Measurements from ENCODE around the gene RPL13.

Gene RPL13

DNA sequence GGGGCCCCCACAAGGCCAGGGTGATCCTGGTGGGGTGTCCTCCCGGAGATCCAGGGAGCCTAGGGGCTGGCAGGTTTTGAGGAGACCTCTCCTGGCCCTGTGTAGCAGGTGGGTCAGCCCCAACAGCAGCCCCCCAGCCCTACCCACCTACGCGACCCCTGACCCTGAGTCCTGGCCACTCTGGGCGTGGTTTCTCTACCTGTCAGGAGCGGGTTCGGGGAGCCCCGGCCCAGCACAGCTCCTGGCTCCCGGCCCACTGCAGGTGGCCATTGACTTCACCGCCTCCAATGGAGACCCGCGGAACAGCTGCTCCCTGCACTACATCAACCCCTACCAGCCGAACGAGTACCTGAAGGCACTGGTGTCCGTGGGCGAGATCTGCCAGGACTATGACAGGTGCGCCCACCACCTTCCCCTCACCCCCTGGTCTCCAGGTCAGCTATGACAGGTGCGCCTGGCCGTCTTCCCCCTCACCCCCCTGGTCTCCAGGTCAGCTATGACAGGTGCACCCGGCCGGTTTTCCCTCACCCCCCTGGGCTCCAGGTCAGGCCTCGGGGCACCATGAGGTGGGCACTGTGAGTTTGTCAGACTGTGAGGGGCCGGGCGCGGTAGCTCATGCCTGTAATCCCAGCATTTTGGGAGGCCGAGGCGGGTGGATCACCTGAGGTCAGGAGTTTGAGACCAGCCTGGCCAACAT, 28.1 kb downstream of the RPL13 start:
- no peak overlapping the region for H3K4me3 ChIP-seq (ENCODE audit: low read length)
- no peak for DNase-seq (ENCODE audit: low read depth, low spot score)

DNA sequence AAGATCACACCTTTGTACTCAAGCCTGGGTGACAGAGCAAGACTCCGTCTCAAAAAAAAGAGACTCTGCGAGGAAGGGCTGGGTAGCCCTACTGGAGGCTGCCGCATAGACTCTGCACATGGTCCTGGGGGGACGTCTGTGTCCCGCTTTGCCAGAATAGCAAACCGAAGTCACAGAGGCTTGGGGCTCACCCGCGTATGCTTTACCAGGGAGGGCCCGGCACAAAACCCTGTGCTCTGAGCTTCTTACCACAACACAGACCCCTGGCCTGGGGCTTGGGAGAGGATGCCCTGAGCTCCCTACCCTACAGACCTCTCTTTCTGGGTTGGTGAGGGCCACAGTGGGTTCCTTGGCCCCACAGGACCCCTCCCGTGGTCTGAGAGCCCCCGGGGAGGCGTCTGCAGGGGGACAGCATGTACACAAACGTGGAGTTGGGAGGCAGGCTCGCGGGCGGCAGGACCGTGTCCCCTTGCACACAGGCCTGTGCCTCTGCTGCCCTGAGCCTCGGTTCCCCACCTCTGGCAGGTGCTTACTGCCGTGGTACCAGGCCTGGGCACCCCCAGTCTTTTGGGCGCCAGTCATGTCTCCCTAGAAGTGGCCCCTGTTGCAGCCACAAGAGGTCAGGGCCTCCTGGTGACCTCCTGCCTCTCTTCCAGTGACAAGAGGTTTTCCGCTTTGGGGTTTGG, 28.9 kb downstream of the RPL13 start:
- H3K4me3 ChIP-seq (ENCODE audit: low read length): no peak overlapping the region
- DNase-seq (ENCODE audit: low read depth, low spot score): no peak

DNA sequence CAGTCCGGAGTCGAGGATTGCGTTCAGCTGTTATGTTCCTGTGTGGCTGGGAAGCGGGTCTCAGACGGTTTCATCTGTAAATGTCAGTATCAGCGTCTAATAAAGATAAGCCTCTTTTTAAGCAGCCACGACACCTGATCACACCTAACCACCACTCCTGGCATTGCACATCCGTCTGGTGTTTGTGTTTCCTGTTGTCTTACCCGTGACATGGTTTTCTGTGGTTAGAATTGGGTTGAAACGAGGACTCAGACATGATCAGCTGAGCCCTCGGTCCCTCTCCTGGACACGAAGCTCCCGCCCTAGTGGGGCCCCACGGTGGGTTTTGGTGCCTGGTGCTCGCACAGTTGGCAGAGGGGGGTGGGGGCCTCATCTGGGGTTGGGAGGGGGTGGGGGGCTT, 33.4 kb downstream of the RPL13 start:
- no peak overlapping the region for H3K4me3 ChIP-seq (ENCODE audit: low read length)
- peak; percentile 84 for DNase-seq (ENCODE audit: low read depth, low spot score)

DNA sequence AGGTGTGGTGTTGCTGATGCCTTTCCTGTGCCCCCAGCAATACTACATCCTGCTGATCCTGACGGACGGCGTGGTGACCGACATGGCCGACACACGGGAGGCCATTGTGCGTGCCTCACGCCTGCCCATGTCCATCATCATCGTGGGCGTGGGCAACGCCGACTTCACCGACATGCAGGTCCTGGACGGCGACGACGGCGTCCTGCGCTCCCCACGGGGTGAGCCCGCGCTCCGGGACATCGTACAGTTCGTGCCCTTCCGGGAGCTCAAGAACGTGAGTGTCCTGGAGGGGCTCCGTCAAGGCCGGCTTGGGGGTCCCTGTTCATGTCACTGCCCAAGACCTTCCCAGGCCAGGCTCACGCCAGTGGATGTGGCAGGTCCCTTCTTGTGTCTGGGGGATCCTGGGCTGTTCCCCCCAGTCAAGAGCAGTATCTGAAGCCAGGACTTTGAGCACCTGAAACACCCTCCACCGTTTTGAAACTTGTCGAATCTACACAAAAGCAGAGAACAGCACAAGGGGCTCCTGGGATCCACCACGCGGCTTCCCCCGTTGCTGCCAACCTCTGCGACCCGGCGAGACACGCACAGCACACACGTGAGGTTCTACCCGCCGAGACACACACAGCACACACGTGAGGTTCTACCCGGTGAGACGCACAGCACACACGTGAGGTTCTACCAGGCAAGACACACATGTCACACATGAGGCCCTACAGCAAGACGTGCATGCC, 35.0 kb downstream of the RPL13 start:
- DNase-seq (ENCODE audit: low read depth, low spot score): no peak
- H3K4me3 ChIP-seq (ENCODE audit: low read length): no peak overlapping the region

DNA sequence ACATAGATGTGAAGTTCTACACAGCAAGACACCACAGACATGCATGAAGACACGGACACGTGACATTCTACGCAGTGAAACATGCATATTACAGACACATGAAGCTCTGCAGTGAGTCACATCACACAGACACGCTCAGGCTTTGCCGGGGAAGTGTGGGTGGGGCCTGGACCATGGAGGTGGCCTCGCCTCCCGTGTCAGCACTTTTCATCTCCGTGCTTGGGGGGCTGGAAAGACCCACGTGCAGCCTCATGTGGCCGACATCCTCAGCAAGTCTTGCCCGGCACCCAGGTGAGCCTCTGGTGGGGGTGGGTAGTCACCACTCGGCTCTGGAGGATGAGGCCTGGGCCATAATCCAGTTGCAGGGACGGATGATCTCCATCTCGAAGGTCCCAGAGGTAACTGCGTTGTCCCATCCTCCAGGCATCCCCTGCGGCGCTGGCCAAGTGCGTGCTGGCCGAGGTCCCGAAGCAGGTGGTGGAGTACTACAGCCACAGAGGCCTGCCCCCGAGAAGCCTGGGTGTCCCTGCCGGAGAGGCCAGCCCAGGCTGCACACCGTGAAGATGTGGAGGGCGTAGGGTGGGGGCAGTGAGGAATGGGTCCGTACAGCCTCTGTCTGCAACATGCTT, 35.7 kb downstream of the RPL13 start:
- DNase-seq (ENCODE audit: low read depth, low spot score): no peak
- H3K4me3 ChIP-seq (ENCODE audit: low read length): no peak overlapping the region

DNA sequence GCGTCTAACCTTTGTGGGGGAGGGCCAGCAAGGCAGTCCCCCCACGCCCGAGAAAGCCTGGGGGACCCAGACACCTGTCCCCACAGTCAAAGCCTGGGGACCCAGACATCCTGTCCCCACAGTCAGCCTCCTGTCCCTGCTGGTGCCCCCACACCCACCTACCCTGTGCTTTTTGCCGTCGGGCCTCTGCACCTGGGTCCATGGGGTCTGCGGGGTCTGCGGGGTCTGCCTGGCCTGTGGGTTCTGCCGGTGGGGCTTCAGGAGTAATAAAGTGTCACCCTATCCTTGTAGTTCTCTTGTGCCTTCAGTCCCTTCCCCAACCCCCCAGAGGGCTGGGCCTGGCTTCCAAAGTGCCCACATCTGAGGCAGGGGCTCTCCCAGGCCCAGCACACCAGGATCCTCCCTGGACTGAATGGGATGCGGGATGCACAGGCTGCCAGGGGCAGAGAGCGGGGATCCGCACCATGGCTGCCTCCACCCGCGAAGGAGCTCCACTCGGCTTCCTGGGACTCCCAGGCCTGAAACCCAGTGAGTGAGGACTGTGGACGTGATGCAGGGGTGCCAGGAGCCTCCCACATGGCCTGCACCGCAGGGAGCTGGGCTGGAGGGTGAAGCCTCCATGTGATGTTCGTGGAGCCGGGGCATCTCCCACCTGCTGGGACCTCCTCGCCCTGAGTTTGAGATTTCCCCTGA, 36.6 kb downstream of the RPL13 start:
- H3K4me3 ChIP-seq (ENCODE audit: low read length): no peak overlapping the region
- no peak for DNase-seq (ENCODE audit: low read depth, low spot score)

DNA sequence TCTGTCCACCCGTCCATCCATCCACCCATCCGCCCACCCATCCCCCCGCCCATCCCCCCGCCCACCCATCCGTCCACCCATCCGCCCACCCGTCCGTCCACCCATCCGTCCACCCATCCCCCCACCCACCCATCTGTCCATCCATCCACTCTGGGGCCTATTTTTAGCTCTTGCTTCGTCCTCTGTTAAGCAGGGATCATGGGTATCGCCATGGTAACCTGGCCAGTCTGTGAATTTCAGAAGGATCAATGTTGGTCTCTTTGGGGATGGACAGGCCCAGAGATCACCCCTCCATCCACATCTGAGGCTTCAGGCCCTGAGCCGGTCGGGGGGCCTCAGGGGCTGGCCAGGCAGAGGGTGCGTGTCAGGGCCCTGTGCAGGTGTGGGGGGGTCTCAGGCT, 37.7 kb downstream of the RPL13 start:
- no peak for DNase-seq (ENCODE audit: low read depth, low spot score)
- H3K4me3 ChIP-seq (ENCODE audit: low read length): no peak overlapping the region

DNA sequence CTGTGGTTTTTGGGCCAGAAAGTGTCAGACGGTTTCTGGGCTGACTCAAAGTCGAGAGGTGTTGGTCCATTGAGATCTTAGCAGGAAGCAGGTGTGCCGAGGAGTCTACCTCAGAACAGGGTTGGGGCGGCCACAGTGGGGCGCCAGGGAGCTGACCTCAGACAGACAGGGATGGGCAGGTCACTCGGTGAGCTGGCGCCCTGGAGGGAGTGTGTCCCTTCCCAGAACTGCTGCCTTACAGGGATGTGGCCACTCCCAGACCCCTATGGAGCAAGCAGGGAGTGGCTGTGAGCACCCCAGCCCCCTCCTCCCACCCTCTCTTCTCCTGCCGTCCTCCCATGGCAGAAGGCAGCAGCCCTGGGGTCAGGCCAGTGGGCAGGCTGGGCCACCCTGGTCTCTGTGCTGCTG, 39.0 kb downstream of the RPL13 start:
- no peak for DNase-seq (ENCODE audit: low read depth, low spot score)
- no peak overlapping the region for H3K4me3 ChIP-seq (ENCODE audit: low read length)

DNA sequence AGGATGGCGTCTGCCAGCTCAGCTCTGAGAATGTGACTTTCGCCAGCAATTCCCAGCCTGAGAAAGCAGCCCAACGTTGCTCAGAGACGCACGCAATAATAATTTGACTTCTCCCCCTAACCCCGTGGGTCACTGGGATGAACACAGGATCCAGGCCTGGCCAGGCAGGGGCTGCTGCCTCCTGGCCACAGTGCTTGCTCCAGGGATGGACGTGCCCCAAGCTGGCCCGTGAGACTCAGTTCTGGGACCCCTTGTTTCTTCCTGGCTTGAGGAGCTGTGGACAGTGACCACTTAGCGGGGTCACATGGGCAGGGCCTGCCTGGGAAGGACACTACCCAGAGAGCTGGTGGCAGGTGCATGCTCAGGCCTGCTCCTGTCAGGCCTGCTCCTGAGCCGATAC, 39.4 kb downstream of the RPL13 start:
- DNase-seq (ENCODE audit: low read depth, low spot score): no peak
- H3K4me3 ChIP-seq (ENCODE audit: low read length): no peak overlapping the region

DNA sequence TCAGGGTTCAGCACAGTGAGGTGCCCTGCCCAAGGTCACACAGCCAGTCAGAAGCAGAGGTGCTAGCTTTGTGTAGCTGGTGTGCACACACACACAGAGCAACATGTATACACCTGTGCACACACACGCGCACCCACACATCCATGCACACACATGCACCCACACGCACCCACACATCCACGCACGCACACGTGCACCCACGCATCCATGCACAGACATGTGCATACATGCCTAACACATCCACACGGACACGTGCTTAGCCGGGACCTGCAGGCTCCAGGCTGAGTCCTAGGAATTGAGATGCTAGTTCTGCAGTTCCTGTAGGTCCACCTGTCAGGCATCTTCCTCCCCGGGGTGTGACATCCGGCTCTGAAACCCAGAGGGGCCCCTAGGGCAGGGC, 39.9 kb downstream of the RPL13 start:
- DNase-seq (ENCODE audit: low read depth, low spot score): no peak
- H3K4me3 ChIP-seq (ENCODE audit: low read length): no peak overlapping the region

DNA sequence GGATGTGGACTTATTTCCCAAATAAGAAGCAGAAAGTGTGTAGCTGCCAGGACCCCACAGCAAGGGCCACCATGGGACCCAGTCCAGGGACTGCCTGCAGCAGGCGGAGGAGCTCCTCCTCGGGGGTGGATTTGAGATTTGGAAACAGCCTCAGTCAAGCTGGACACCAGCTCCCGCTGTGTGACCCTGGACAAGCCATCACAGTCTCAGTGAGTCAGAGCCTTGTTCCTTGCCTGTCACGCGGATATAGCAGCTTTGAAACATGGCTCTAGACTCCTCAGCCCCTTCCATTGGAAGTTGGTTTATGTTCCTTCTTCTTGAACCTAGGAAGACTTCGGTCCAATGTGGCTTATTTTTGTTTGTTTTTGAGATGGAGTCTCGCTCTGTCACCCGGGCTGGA, 40.5 kb downstream of the RPL13 start:
- H3K4me3 ChIP-seq (ENCODE audit: low read length): no peak overlapping the region
- no peak for DNase-seq (ENCODE audit: low read depth, low spot score)

DNA sequence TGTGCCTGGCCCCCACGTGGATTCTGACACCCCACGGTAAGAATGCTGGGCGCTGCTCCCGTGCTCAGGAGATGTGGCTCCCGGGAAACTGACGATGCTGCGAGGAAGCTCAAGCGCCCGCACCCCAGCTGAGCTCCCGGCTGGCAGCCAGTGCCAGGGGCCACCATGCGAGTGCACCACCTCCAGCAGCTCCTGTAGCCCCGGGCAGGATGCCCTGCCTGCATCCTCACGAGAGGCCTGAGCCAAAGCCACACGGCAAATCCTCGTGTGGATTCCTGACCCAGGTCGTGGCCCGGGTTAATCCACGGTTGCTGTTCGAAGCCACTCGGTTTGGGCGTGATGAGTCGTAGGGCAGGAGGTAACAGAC, 41.4 kb downstream of the RPL13 start:
- H3K4me3 ChIP-seq (ENCODE audit: low read length): no peak overlapping the region

DNA sequence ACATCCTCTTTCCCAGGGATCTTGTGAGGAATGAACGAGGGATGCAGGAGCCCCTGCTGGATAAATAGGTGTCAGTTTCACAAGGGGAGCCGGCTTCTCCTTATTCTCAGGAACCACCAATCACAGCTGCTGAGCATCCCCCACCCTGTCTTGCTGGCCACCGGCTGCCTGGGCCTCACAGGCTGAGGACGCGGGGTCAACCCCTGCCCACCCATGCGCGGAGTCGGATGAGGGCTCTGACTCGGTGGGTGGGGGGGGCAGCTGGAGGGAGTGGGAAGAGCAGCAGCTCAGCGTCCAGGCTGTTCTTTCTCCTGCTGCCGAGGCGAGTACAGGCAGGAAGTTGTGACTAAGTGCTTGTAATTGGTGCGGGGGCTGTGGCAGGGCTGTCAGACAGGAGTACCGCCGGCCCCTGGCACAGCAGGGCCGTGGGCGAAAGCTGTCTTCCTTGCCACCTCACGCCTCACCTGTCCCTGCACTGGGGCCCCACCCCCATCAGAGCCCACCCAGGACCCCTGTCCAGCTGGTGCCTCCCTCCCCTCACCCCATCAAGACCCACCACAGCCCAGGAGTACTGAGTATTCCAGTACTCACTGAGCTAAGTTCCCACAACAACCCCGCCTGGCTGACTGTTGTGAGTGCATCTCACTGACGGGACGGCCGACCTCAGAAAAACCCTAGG, 41.9 kb downstream of the RPL13 start:
- H3K4me3 ChIP-seq (ENCODE audit: low read length): no peak overlapping the region
- no peak for DNase-seq (ENCODE audit: low read depth, low spot score)

More for the DNA sequence above, 41.4 kb downstream of the RPL13 start:
- DNase-seq (ENCODE audit: low read depth, low spot score): no peak

DNA sequence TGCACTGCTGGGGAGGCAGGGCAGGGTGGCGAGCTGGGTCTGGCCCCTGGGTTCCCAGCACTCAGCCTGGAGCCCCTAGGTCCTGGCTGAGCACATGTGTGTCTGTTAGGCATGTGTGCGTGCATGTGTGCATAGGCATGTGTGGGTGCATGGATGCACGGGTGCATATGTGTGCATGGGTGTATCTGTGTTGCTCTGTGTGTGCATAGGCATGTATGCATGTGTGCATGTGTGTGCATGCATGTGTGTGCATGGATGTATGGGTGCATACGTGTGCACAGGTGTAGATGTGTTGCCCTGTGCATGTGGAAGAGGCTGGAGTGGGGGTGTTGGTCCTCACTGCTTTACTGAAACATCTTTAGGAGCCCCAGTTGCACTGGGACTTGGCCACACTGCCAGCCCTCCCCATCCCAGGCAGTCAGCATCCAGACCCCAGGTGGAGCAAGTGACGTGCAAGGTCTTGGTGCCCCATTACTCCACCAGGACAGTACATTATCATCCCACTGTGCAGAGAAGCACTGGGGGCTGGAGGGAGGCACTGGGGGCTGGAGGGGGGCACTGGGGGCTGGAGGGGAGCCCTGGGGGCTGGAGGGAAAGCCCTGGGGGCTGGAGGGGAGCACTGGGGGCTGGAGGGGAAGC, 42.6 kb downstream of the RPL13 start:
- H3K4me3 ChIP-seq (ENCODE audit: low read length): no peak overlapping the region
- no peak for DNase-seq (ENCODE audit: low read depth, low spot score)

DNA sequence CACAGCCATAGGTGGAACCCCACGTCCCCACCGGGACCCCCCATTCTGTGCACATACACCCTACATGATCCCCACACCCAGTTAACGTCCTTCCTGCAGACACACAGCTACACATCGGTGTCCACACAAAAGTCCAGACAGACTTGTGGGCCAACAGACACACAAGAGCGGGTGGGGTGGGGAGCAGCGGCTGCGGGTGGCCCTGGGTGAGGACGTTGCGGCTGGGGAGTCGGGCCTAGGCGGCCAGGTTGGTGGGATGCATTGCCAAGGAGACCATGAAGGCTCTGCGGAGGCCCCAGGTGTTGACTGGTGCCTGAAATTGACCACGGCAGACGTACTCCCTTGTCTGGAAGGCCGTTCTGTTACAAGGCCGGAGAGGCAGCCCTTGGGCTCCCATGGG, 44.3 kb downstream of the RPL13 start:
- no peak overlapping the region for H3K4me3 ChIP-seq (ENCODE audit: low read length)

DNA sequence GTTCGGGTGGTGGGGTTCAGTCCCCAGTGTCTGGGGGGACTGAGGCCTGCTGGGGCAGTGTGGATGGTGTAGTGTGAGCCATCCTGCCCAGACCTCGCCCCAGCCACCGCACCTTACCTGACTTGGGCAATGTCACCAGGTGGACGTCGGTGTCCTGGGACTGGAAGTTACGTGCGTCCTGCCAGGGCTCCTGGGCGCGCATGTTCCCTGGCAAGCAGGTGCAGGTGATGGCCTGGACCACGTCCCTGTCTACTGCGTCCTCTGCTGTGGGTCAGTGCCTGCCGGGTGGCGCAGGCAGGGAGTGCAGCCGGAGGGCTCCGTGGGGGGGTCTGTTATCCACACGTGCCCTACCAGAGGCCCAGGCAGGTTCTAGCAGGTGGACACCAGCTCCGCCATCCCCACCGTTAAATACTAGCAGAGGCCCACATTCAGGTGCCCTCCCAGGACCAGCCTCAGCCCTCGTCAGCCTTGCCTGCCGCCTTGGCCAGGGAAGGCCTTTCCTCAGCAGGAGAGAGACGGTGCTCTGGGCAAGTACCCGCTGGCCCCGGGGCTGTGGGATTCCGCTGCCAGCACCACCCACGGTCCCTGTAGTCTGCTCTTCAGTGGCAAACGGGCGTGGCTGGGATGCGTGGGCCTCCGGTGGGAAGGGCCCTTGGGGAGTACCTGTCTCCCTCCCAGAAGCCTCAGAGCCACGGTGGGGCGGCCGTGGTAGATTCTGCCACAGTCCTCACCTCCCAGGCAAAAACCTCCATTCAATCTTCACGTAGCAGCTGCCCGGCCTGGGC, 44.9 kb downstream of the RPL13 start:
- no peak overlapping the region for H3K4me3 ChIP-seq (ENCODE audit: low read length)
- DNase-seq (ENCODE audit: low read depth, low spot score): no peak

More for the DNA sequence above, 44.3 kb downstream of the RPL13 start:
- DNase-seq (ENCODE audit: low read depth, low spot score): no peak

DNA sequence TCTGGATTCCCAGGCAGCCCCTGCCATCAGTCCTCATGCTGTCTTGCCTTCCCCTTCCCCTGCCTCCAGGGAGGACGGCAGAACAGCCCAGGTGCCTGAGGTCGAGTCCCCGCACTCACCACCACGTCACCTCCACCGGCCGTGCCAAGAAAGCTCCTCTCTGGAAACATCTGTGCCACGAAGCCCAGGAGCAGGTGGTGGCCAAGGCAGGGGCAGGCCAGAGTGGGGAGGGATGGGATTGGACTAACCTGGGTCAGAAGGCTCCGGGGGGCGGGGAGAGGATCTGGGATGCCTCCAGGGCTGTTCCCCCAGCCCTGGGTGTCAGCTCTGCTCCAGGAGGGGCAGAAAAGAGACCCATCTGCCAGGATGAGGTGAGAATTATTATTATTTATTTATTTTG, 45.5 kb downstream of the RPL13 start:
- no peak overlapping the region for H3K4me3 ChIP-seq (ENCODE audit: low read length)
- no peak for DNase-seq (ENCODE audit: low read depth, low spot score)

DNA sequence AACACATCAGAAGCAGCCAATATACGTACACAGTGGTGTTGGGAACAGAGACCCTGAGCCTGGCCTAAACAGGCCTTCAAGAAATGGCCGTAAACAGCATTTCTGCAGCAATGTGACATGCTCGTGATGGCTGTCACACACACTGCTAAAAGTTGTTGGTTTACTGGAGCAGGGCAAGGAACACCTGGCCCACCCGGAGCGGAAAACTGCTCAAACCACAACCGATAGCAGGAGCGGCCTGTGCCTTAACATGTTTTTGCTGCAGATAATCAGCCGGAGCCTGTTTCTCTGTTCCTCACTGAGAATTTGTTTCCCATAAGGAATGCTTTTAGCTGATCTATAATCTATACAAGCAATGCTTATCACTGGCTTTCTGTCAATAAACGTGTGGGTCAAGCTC, 47.0 kb downstream of the RPL13 start:
- H3K4me3 ChIP-seq (ENCODE audit: low read length): peak overlapping the region; percentile 43
- DNase-seq (ENCODE audit: low read depth, low spot score): peak; percentile 89
